ENCODE results near the gene ZBTB17. TPM values are rescaled to one million over a fixed set of nuclear protein-coding genes. Genes with fewer than 3 reads are reported as not detected.
"Not testable (repeated sequence)": the region's sequence is repeated elsewhere in the genome, so short reads cannot be mapped to it uniquely, and the experiment has no call there.

Gene ZBTB17
- total RNA-seq, 1 donor from 2014 or later: 155 TPM

- Histone ChIP-seq H3K9me3 (no peaks in the 10 kb centered on the region), H3K27ac (no peak overlapping the region), H3K27me3 (no peaks in the 10 kb centered on the region), H3K4me3 (no peak overlapping the region), H3K4me1 (peaks cover 4 to 5% of the 10 kb centered on the region in 2 donors), H3K36me3 (peaks cover 97 to 100% of the 10 kb centered on the region in 2 donors)
- intact Hi-C loops (cut with DNase I): no loop called here
- no peak for TF ChIP-seq CTCF (IDR thresholded peaks at IDR 0.05)
- no peak for DNase-seq (ENCODE audit: low spot score in 2 of 2)
Observed at GRCh38 chr1:15931884-15932283, 44.0 kb downstream of the ZBTB17 start.

GRCh38 chr1:15931401-15931800, 44.5 kb downstream of the ZBTB17 start:
- Histone ChIP-seq H3K4me3 (no peak overlapping the region), H3K27me3 (no peaks in the 10 kb centered on the region), H3K27ac (no peak overlapping the region), H3K9me3 (no peaks in the 10 kb centered on the region), H3K4me1 (peaks cover 4 to 5% of the 10 kb centered on the region in 2 donors), H3K36me3 (peaks cover 93 to 100% of the 10 kb centered on the region in 2 donors)
- TF ChIP-seq CTCF (IDR thresholded peaks at IDR 0.05): no peak
- DNase-seq (ENCODE audit: low spot score in 2 of 2): no peak
- intact Hi-C loops (cut with DNase I): no loop called here

- DNase-seq (ENCODE audit: low spot score in 2 of 2): no peak
- Histone ChIP-seq H3K36me3 (peaks cover 84 to 96% of the 10 kb centered on the region in 2 donors), H3K4me1 (peaks cover 4 to 5% of the 10 kb centered on the region in 2 donors), H3K9me3 (no peaks in the 10 kb centered on the region), H3K27me3 (no peaks in the 10 kb centered on the region), H3K4me3 (no peak overlapping the region), H3K27ac (peak overlapping the region; percentile 20 to 31)
- intact Hi-C loops (cut with DNase I): no loop called here
- TF ChIP-seq CTCF (IDR thresholded peaks at IDR 0.05): no peak
Observed at GRCh38 chr1:15928971-15929965, 46.6 kb downstream of the ZBTB17 start.

GRCh38 chr1:15926448-15926847, 49.5 kb downstream of the ZBTB17 start:
- H3K27me3 ChIP-seq; H3K9me3 ChIP-seq; intact Hi-C loops (cut with DNase I); H3K27ac ChIP-seq; H3K4me1 ChIP-seq; H3K4me3 ChIP-seq; DNase-seq (ENCODE audit: low spot score in 2 of 2): not testable (repeated sequence)
- peaks cover 81 to 86% of the 10 kb centered on the region in 2 donors for H3K36me3 ChIP-seq

- no peak for DNase-seq (ENCODE audit: low spot score in 2 of 2)
- Histone ChIP-seq H3K27me3 (no peaks in the 10 kb centered on the region), H3K27ac (no peak overlapping the region), H3K36me3 (peaks cover 78 to 81% of the 10 kb centered on the region in 2 donors), H3K4me1 (peaks cover 0 to 4% of the 10 kb centered on the region in 2 donors), H3K9me3 (no peaks in the 10 kb centered on the region), H3K4me3 (no peak overlapping the region)
- no peak for TF ChIP-seq CTCF (IDR thresholded peaks at IDR 0.05)
- intact Hi-C loops (cut with DNase I): no loop called here
Observed at GRCh38 chr1:15923241-15923640, 52.7 kb downstream of the ZBTB17 start.
